GM23338 (cell line): ENCODE results near the gene ZMPSTE24. TPM values are rescaled to one million over a fixed set of nuclear protein-coding genes. Genes with fewer than 3 reads are reported as not detected.

Experiments
- ATAC-seq: fragments of 200-7000 bp; cut with Tn5 transposase; 3 replicates; pipeline ENCODE4 v1.9.1; 2020
- DNase-seq: peaks from one replicate; pipeline ENCODE4 v3.0.0-alpha.2; 2015; ENCODE audit warnings: low spot score
- H2AFZ ChIP-seq: fragments of 200-600 bp; sonication (generic); 2 replicates; pipeline ENCODE4 v1.8.0; 2016; ENCODE audit warnings: antibody characterized with exemption, mild to moderate bottlenecking, moderate library complexity
- H3F3A ChIP-seq: fragments of 200-600 bp; sonication (generic); replicated peaks from 2 replicates; pipeline ENCODE4 v1.8.0; 2017; ENCODE audit warnings: antibody characterized with exemption, mixed run types, low read depth
- H3K27ac ChIP-seq: fragments of 200-600 bp; sonication (generic); 2 replicates; pipeline ENCODE4 v1.6.1; 2016; ENCODE audit warnings: low read depth
- H3K27me3 ChIP-seq: fragments of 200-600 bp; sonication (generic); 2 replicates; pipeline ENCODE4 v1.8.0; 2016; ENCODE audit warnings: mild to moderate bottlenecking, mixed run types, moderate library complexity; ENCODE audit not compliant: insufficient read depth
- H3K36me3 ChIP-seq: fragments of 200-600 bp; sonication (generic); 2 replicates; pipeline ENCODE4 v1.8.0; 2016; ENCODE audit warnings: mild to moderate bottlenecking; ENCODE audit not compliant: insufficient read depth
- H3K4me1 ChIP-seq: fragments of 200-600 bp; sonication (generic); 2 replicates; pipeline ENCODE4 v1.8.0; 2016; ENCODE audit warnings: mild to moderate bottlenecking, moderate library complexity; ENCODE audit not compliant: insufficient read depth
- H3K4me2 ChIP-seq: fragments of 200-600 bp; sonication (generic); 2 replicates; pipeline ENCODE4 v1.7.1; 2017; ENCODE audit warnings: mixed run types
- H3K4me3 ChIP-seq: fragments of 200-600 bp; sonication (generic); 2 replicates; pipeline ENCODE4 v1.6.1; 2016; ENCODE audit warnings: mixed run types
- H3K79me2 ChIP-seq: fragments of 200-600 bp; sonication (generic); replicated peaks from 2 replicates; pipeline ENCODE4 v1.8.0; 2017; ENCODE audit warnings: mild to moderate bottlenecking; ENCODE audit not compliant: insufficient read depth
- H3K9me2 ChIP-seq: fragments of 200-600 bp; sonication (generic); 2 replicates; pipeline ENCODE4 v1.8.0; 2017; ENCODE audit not compliant: insufficient read depth
- H4K20me1 ChIP-seq: fragments of 200-600 bp; sonication (generic); replicated peaks from 2 replicates; pipeline ENCODE4 v1.8.0; 2017; ENCODE audit warnings: mild to moderate bottlenecking; ENCODE audit not compliant: insufficient read depth
- H3K27ac Mint-ChIP-seq: 2 replicates; pipeline ENCODE4 v1.8.0; 2020; ENCODE audit warnings: inconsistent platforms, mild to moderate bottlenecking, moderate library complexity, mixed read lengths
- H3K27me3 Mint-ChIP-seq: 3 replicates; pipeline ENCODE4 v1.8.0; 2022; ENCODE audit warnings: low read depth, mild to moderate bottlenecking, moderate library complexity, mixed read lengths, inconsistent platforms; ENCODE audit not compliant: insufficient read depth, poor library complexity
- H3K36me3 Mint-ChIP-seq: 3 replicates; pipeline ENCODE4 v1.8.0; 2021; ENCODE audit warnings: low read depth, mild to moderate bottlenecking, inconsistent platforms, moderate library complexity, mixed read lengths
- H3K4me1 Mint-ChIP-seq: 3 replicates; pipeline ENCODE4 v1.8.0; 2020; ENCODE audit warnings: mild to moderate bottlenecking, inconsistent platforms, mixed read lengths
- H3K4me3 Mint-ChIP-seq: 3 replicates; pipeline ENCODE4 v1.8.0; 2021; ENCODE audit warnings: moderate library complexity, mild to moderate bottlenecking, inconsistent platforms, mixed read lengths
- H3K9me3 Mint-ChIP-seq: 3 replicates; pipeline ENCODE4 v1.8.0; 2020; ENCODE audit warnings: moderate library complexity, mild to moderate bottlenecking, inconsistent platforms, mixed read lengths
- EZH2 ChIP-seq: fragments of 200-600 bp; sonication (generic); IDR thresholded peaks from one replicate; pipeline ENCODE4 v1.8.0; 2017; ENCODE audit warnings: antibody characterized with exemption, mild to moderate bottlenecking, low read depth; ENCODE audit not compliant: unreplicated experiment
- EZH2phosphoT487 ChIP-seq: fragments of 200-600 bp; sonication (generic); IDR thresholded peaks from one replicate; pipeline ENCODE4 v1.8.1; 2018; ENCODE audit warnings: antibody characterized with exemption; ENCODE audit not compliant: unreplicated experiment
- ZNF114 ChIP-seq: fragments of 250-450 bp; sonication (Bioruptor Pico); IDR thresholded peaks from 2 replicates; pipeline ENCODE4 v1.5.0; 2020; ENCODE audit warnings: mild to moderate bottlenecking, moderate library complexity
- ZNF462 ChIP-seq: fragments of 250-450 bp; sonication (Bioruptor Pico); IDR thresholded peaks from 2 replicates; pipeline ENCODE4 v1.5.0; 2020; ENCODE audit warnings: mild to moderate bottlenecking, moderate library complexity
- polyA plus RNA-seq: library from polyadenylated mRNA; unstranded; fragments of >200 nt; fragmentation: Nextera tagmentation; extraction: Ambion mirVana; gene quantifications from 2 replicates; pipeline ENCODE4 v1.2.1, GENCODE V29; 2016
- total RNA-seq: library from RNA; depleted of rRNA; stranded (reverse); fragments of >200 nt; shearing (Covaris generic); gene quantifications from 2 replicates; pipeline ENCODE4 v1.2.3, GENCODE V29; 2014

Gene ZMPSTE24
- total and polyA plus RNA-seq, 2 experiments from 2014 or later: 23.1 to 51.2 TPM

GRCh38 chr1:40239626-40240025, 18.4 kb upstream of the ZMPSTE24 start:
- no peaks in the 10 kb centered on the region for H3K9me2 ChIP-seq
- peaks cover 27% of the 10 kb centered on the region; the same call in 1 of the 2 replicates for H3K36me3 ChIP-seq
- H3K4me1 ChIP-seq: no peaks in the 10 kb centered on the region
- H3K4me3 Mint-ChIP-seq: no peak overlapping the region
- H3K4me3 ChIP-seq: no peak overlapping the region
- no peak for TF ChIP-seq ZNF462 (CRISPR knock-in tag)
- no peak for TF ChIP-seq EZH2
- no peak overlapping the region for H2AFZ ChIP-seq
- H3K36me3 Mint-ChIP-seq: peaks cover 26% of the 10 kb centered on the region
- no peak overlapping the region for H3K4me2 ChIP-seq
- no peaks in the 10 kb centered on the region for H3K27me3 ChIP-seq
- no peaks in the 10 kb centered on the region for H3K4me1 Mint-ChIP-seq
- H3K27ac Mint-ChIP-seq: no peak overlapping the region
- DNase-seq (no peak), ATAC-seq (no peak)
- no peaks in the 10 kb centered on the region for H3K27me3 Mint-ChIP-seq
- H3K27ac ChIP-seq: no peak overlapping the region
- no peaks in the 10 kb centered on the region for H3K9me3 Mint-ChIP-seq
- no peaks in the 10 kb centered on the region for H3K79me2 ChIP-seq
- H3F3A ChIP-seq: no peaks in the 10 kb centered on the region
- H4K20me1 ChIP-seq: peaks cover 9% of the 10 kb centered on the region; the same call in 1 of the 2 replicates

DNA sequence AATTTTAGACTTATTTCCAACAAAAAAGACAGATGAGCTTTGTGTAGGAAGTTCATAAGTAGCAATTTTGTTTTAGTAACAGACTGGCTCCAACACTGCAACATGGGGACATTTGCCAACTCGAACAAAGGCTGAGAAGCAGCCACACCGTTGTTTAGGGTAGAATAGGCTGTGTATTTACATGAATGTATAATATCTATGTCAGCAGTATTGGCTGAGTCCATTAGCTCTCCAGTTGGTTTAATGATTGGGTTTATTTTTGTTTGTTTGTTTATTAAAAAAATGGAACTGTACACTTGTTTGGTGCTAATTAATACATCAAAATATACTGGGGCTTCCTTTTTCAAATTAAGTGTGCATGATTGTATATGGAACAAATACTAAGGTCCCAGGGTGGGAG, 17.6 kb upstream of the ZMPSTE24 start:
- Mint-ChIP-seq H3K4me1 (no peaks in the 10 kb centered on the region), H3K9me3 (no peaks in the 10 kb centered on the region), H3K27ac (no peak overlapping the region), H3K36me3 (peaks cover 25% of the 10 kb centered on the region), H3K4me3 (no peak overlapping the region), H3K27me3 (no peaks in the 10 kb centered on the region)
- peaks cover 9% of the 10 kb centered on the region; the same call in 1 of the 2 replicates for H4K20me1 ChIP-seq
- H3K4me2 ChIP-seq: no peak overlapping the region
- no peak overlapping the region for H2AFZ ChIP-seq
- no peaks in the 10 kb centered on the region for H3K79me2 ChIP-seq
- H3K4me1 ChIP-seq: no peaks in the 10 kb centered on the region
- ATAC-seq (no peak), DNase-seq (no peak)
- no peak overlapping the region for H3K27ac ChIP-seq
- H3K9me2 ChIP-seq: no peaks in the 10 kb centered on the region
- no peak overlapping the region for H3K4me3 ChIP-seq
- H3K36me3 ChIP-seq: peaks cover 27% of the 10 kb centered on the region; the same call in 1 of the 2 replicates
- no peaks in the 10 kb centered on the region for H3F3A ChIP-seq
- no peaks in the 10 kb centered on the region for H3K27me3 ChIP-seq
- TF ChIP-seq EZH2phosphoT487 (no peak), EZH2 (no peak), ZNF114 (no peak), ZNF462 (CRISPR knock-in tag) (no peak)
